Astrocyte (in vitro differentiated cells and primary cell): ENCODE data around the gene SMAD7. TPM values are rescaled to one million over a fixed set of nuclear protein-coding genes. Genes with fewer than 3 reads are reported as not detected.

Source experiments
- DNase-seq: peaks from one replicate; pipeline ENCODE4 v3.0.0-alpha.2; 2010; ENCODE audit warnings: low read depth
- FAIRE-seq: peaks from 2 replicates; lab custom pipeline; 2011; peaks lifted over from hg19 to GRCh38; lab: Jason Lieb, UNC
- H2AFZ ChIP-seq: 2 replicates; pipeline ENCODE4 v1.6.0; 2012; ENCODE audit warnings: low read depth, low read length, inconsistent platforms
- H3K27ac ChIP-seq: 2 replicates; pipeline ENCODE4 v1.5.1; 2011; ENCODE audit warnings: low read depth, low read length, inconsistent platforms
- H3K27me3 ChIP-seq: 2 replicates; pipeline ENCODE4 v1.6.0; 2011; ENCODE audit warnings: low read length, inconsistent platforms; ENCODE audit not compliant: insufficient read depth
- H3K36me3 ChIP-seq: 2 replicates; pipeline ENCODE4 v1.5.1; 2011; ENCODE audit warnings: low read length, inconsistent platforms; ENCODE audit not compliant: insufficient read depth
- H3K4me1 ChIP-seq: 2 replicates; pipeline ENCODE4 v1.5.1; 2011; ENCODE audit warnings: low read length, inconsistent platforms; ENCODE audit not compliant: insufficient read depth
- H3K4me2 ChIP-seq: 2 replicates; pipeline ENCODE4 v1.6.0; 2012; ENCODE audit warnings: low read length, inconsistent platforms
- H3K4me3 ChIP-seq: 2 replicates; pipeline ENCODE4 v1.5.1; 2011; ENCODE audit warnings: low read depth, mild to moderate bottlenecking, low read length, inconsistent platforms; ENCODE audit not compliant: insufficient read depth
- H3K79me2 ChIP-seq: 2 replicates; pipeline ENCODE4 v1.6.0; 2012; ENCODE audit warnings: mild to moderate bottlenecking, low read length, inconsistent platforms; ENCODE audit not compliant: insufficient read depth
- H3K9ac ChIP-seq: 2 replicates; pipeline ENCODE4 v1.6.0; 2012; ENCODE audit warnings: mild to moderate bottlenecking, low read length, inconsistent platforms
- H3K9me3 ChIP-seq: 2 replicates; pipeline ENCODE4 v1.5.1; 2012; ENCODE audit warnings: low read depth, mild to moderate bottlenecking, low read length, inconsistent platforms; ENCODE audit not compliant: insufficient read depth
- H4K20me1 ChIP-seq: 2 replicates; pipeline ENCODE4 v1.6.0; 2012; ENCODE audit warnings: low read length, inconsistent platforms; ENCODE audit not compliant: insufficient read depth
- H3K27ac Mint-ChIP-seq: one replicate; pipeline ENCODE4 v1.8.0; 2021; ENCODE audit warnings: mild to moderate bottlenecking, mixed read lengths; ENCODE audit not compliant: unreplicated experiment
- H3K27me3 Mint-ChIP-seq: one replicate; pipeline ENCODE4 v1.8.0; 2021; ENCODE audit warnings: low read depth, mixed read lengths; ENCODE audit not compliant: unreplicated experiment
- H3K36me3 Mint-ChIP-seq: one replicate; pipeline ENCODE4 v1.8.0; 2021; ENCODE audit warnings: low read depth, mixed read lengths; ENCODE audit not compliant: unreplicated experiment
- H3K4me1 Mint-ChIP-seq: one replicate; pipeline ENCODE4 v1.8.0; 2021; ENCODE audit warnings: low read depth, mixed read lengths; ENCODE audit not compliant: unreplicated experiment
- H3K4me3 Mint-ChIP-seq: one replicate; pipeline ENCODE4 v1.8.0; 2021; ENCODE audit warnings: mild to moderate bottlenecking, moderate library complexity, mixed read lengths; ENCODE audit not compliant: unreplicated experiment
- H3K9me3 Mint-ChIP-seq: one replicate; pipeline ENCODE4 v1.8.0; 2021; ENCODE audit warnings: mild to moderate bottlenecking, mixed read lengths; ENCODE audit not compliant: unreplicated experiment
- EZH2 ChIP-seq: IDR thresholded peaks from 2 replicates; pipeline ENCODE4 v1.6.1; 2012; ENCODE audit warnings: mild to moderate bottlenecking, low read length, inconsistent platforms; ENCODE audit not compliant: insufficient read depth
- total RNA-seq: library from RNA; stranded (reverse); gene quantifications from 2 replicates; pipeline ENCODE4 v1.2.1, GENCODE V29; 2021
- TF ChIP-seq, protein P1 (sequence below): IDR thresholded peaks from 2 replicates; pipeline ENCODE4 v1.5.1; 2011; ENCODE audit warnings: low read depth, mild to moderate bottlenecking, inconsistent platforms, low read length, moderate library complexity; ENCODE audit not compliant: insufficient read depth

SMAD7 gene
- total RNA-seq, 1 donor from 2014 or later, result 62.9 TPM

- H3K27me3 ChIP-seq, result no peaks in the 10 kb centered on the region
- no peak overlapping the region for H2AFZ ChIP-seq
- no peak overlapping the region for H3K4me3 ChIP-seq
- Mint-ChIP-seq H3K27me3 (no peaks in the 10 kb centered on the region), H3K9me3 (no peaks in the 10 kb centered on the region), H3K27ac (peak overlapping the region; percentile 87), H3K36me3 (peaks cover 32% of the 10 kb centered on the region), H3K4me3 (peak overlapping the region; percentile 67), H3K4me1 (peaks cover 85% of the 10 kb centered on the region)
- no peak for TF ChIP-seq EZH2
- peaks cover 66% of the 10 kb centered on the region for H3K4me1 ChIP-seq
- peaks cover 20% of the 10 kb centered on the region for H3K36me3 ChIP-seq
- H3K4me2 ChIP-seq, result peak overlapping the region; percentile 20
- H3K27ac ChIP-seq, result peak overlapping the region; percentile 42
- H3K9me3 ChIP-seq, result no peaks in the 10 kb centered on the region
- H4K20me1 ChIP-seq, result peaks cover 94% of the 10 kb centered on the region
- no peak for FAIRE-seq
- DNase-seq, result no peak
- peak overlapping the region; percentile 50 for H3K9ac ChIP-seq
- peaks cover 98% of the 10 kb centered on the region for H3K79me2 ChIP-seq
These were observed 25.9 kb downstream of the SMAD7 start for GRCh38 chr18:48924630-48925490.

GRCh38 chr18:48923746-48924629 is 26.8 kb downstream of the SMAD7 start:
- Mint-ChIP-seq H3K36me3 (peaks cover 37% of the 10 kb centered on the region), H3K27ac (peak overlapping the region; percentile 4), H3K27me3 (no peaks in the 10 kb centered on the region), H3K4me1 (peaks cover 85% of the 10 kb centered on the region), H3K4me3 (peak overlapping the region; percentile 58), H3K9me3 (no peaks in the 10 kb centered on the region)
- Histone ChIP-seq H3K9me3 (no peaks in the 10 kb centered on the region), H3K79me2 (peaks cover 98% of the 10 kb centered on the region), H4K20me1 (peaks cover 93% of the 10 kb centered on the region), H3K36me3 (peaks cover 27% of the 10 kb centered on the region), H2AFZ (no peak overlapping the region), H3K4me2 (peak overlapping the region; percentile 76), H3K27me3 (no peaks in the 10 kb centered on the region), H3K4me3 (no peak overlapping the region), H3K9ac (peak overlapping the region; percentile 57), H3K27ac (peak overlapping the region; percentile 52), H3K4me1 (peaks cover 58% of the 10 kb centered on the region)
- DNase-seq, result peak; percentile 69
- TF ChIP-seq, protein P1, sequence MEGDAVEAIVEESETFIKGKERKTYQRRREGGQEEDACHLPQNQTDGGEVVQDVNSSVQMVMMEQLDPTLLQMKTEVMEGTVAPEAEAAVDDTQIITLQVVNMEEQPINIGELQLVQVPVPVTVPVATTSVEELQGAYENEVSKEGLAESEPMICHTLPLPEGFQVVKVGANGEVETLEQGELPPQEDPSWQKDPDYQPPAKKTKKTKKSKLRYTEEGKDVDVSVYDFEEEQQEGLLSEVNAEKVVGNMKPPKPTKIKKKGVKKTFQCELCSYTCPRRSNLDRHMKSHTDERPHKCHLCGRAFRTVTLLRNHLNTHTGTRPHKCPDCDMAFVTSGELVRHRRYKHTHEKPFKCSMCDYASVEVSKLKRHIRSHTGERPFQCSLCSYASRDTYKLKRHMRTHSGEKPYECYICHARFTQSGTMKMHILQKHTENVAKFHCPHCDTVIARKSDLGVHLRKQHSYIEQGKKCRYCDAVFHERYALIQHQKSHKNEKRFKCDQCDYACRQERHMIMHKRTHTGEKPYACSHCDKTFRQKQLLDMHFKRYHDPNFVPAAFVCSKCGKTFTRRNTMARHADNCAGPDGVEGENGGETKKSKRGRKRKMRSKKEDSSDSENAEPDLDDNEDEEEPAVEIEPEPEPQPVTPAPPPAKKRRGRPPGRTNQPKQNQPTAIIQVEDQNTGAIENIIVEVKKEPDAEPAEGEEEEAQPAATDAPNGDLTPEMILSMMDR, result no peak
- no peak for TF ChIP-seq EZH2
- peak; percentile 97 for FAIRE-seq
